Stomach smooth muscle (tissue), 2 donors: Measurements from ENCODE around the gene SHC4.

Experiments
- H3K27ac ChIP-seq: one replicate; pipeline ENCODE4 v1.7.0; 2013; ENCODE audit warnings: mild to moderate bottlenecking, low read length, inconsistent platforms
- H3K27me3 ChIP-seq, 2 donors: one replicate each; pipeline ENCODE4 v1.7.0; 2013; ENCODE audit warnings: low read length in 2 of 2; ENCODE audit not compliant: insufficient read depth in 2 of 2, control insufficient read depth in 1 of 2
- H3K36me3 ChIP-seq, 2 donors: one replicate each; pipeline ENCODE4 v1.7.0; 2013; ENCODE audit warnings: low read length in 2 of 2; ENCODE audit not compliant: control insufficient read depth in 2 of 2, insufficient read depth in 2 of 2
- H3K4me1 ChIP-seq: one replicate; pipeline ENCODE4 v1.7.0; 2013; ENCODE audit warnings: low read length; ENCODE audit not compliant: control insufficient read depth, insufficient read depth
- H3K4me3 ChIP-seq, 2 donors: one replicate each; pipeline ENCODE4 v1.7.0; 2013; ENCODE audit warnings: low read length in 2 of 2
- H3K9ac ChIP-seq, 2 donors: one replicate each; pipeline ENCODE4 v1.7.0; 2013; ENCODE audit warnings: low read length in 2 of 2, mild to moderate bottlenecking in 1 of 2
- H3K9me3 ChIP-seq, 2 donors: one replicate each; pipeline ENCODE4 v1.7.0; 2013; ENCODE audit warnings: low read length in 2 of 2; ENCODE audit not compliant: control insufficient read depth in 2 of 2
- donor health status: healthy.
- donor health status: Pancreatic carcinoma.

SHC4 gene

DNA sequence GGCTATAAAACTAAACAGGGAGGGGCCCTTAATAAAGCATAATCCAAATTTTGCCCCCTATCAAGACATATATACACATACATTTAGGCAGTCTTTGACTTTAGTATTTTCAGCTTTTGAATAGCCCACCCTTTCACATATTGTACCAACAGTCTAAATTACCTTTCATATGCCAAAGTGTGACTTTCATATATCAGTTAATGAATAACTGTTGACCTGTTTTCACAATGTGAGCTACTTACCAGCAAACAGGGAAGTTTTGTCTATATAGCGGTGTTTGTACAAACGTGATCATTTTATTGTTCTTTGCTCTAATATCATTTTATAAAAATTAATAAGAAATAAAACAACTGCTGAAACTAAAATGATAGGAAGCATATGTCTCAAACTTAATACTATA lies 180.8 kb downstream of the SHC4 start:
- no peak overlapping the region for H3K27ac ChIP-seq
- H3K9me3 ChIP-seq, result no peaks in the 10 kb centered on the region
- H3K9ac ChIP-seq, result no peak overlapping the region
- no peak overlapping the region for H3K4me3 ChIP-seq
- H3K36me3 ChIP-seq, result no peaks in the 10 kb centered on the region
- no peaks in the 10 kb centered on the region for H3K4me1 ChIP-seq
- H3K27me3 ChIP-seq, result no peaks in the 10 kb centered on the region

- no peak overlapping the region for H3K4me3 ChIP-seq
- H3K9me3 ChIP-seq, result no peaks in the 10 kb centered on the region
- H3K36me3 ChIP-seq, result no peaks in the 10 kb centered on the region
- no peaks in the 10 kb centered on the region for H3K27me3 ChIP-seq
- H3K9ac ChIP-seq, result no peak overlapping the region
- no peaks in the 10 kb centered on the region for H3K4me1 ChIP-seq
- H3K27ac ChIP-seq, result no peak overlapping the region
Observed at GRCh38 chr15:48781481-48782081, 182.1 kb downstream of the SHC4 start.

- H3K27ac ChIP-seq, result no peak overlapping the region
- H3K9me3 ChIP-seq, result no peaks in the 10 kb centered on the region
- no peaks in the 10 kb centered on the region for H3K36me3 ChIP-seq
- H3K27me3 ChIP-seq, result no peaks in the 10 kb centered on the region
- no peak overlapping the region for H3K9ac ChIP-seq
- H3K4me1 ChIP-seq, result no peaks in the 10 kb centered on the region
- no peak overlapping the region for H3K4me3 ChIP-seq
Observed at GRCh38 chr15:48781017-48781416, 182.7 kb downstream of the SHC4 start.

- no peak overlapping the region for H3K9ac ChIP-seq
- no peaks in the 10 kb centered on the region for H3K9me3 ChIP-seq
- H3K4me1 ChIP-seq, result no peaks in the 10 kb centered on the region
- no peaks in the 10 kb centered on the region for H3K27me3 ChIP-seq
- H3K36me3 ChIP-seq, result no peaks in the 10 kb centered on the region
- no peak overlapping the region for H3K27ac ChIP-seq
- H3K4me3 ChIP-seq, result no peak overlapping the region
Observed at GRCh38 chr15:48778331-48778730, 185.4 kb downstream of the SHC4 start.

DNA sequence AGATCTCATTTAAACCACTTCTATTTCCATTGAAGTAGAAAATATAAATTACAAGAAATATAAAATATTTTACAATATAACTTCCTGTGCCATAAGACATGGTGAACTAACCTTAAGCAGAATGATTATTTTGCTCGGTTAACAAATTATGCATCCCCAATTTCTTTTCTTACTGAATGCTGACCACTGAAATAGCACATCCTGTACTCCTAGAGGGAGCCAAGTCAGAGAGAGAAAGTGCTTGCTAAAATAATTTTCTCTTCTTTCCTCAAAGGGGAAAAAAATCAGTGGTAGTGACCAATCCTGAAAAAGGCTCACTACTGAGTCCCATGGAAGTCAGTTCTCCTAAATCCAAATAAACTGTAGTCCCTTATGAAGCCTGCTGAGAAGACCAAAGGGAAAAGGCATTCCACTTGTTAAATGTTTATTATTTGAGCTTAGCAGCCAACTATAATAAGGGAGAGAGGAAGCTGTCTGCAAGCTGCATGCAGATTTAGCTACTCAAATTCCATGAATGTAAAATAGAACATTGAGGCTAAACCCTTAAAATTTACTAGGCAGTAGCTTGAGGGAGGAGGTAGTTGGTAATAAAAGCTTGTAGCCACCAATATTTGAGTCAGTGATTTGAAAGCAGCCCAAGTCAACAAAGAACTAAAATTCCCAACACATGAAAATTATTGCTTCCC lies 185.9 kb downstream of the SHC4 start:
- Histone ChIP-seq H3K36me3 (no peaks in the 10 kb centered on the region), H3K4me3 (no peak overlapping the region), H3K9me3 (no peaks in the 10 kb centered on the region), H3K27ac (no peak overlapping the region), H3K27me3 (no peaks in the 10 kb centered on the region), H3K4me1 (no peaks in the 10 kb centered on the region), H3K9ac (no peak overlapping the region)

GRCh38 chr15:48775546-48775945 lies 188.2 kb downstream of the SHC4 start:
- H3K9me3 ChIP-seq, result no peaks in the 10 kb centered on the region
- H3K4me3 ChIP-seq, result no peak overlapping the region
- H3K36me3 ChIP-seq, result no peaks in the 10 kb centered on the region
- H3K4me1 ChIP-seq, result no peaks in the 10 kb centered on the region
- no peak overlapping the region for H3K27ac ChIP-seq
- no peaks in the 10 kb centered on the region for H3K27me3 ChIP-seq
- H3K9ac ChIP-seq, result no peak overlapping the region

- Histone ChIP-seq H3K36me3 (no peaks in the 10 kb centered on the region), H3K4me1 (no peaks in the 10 kb centered on the region), H3K9me3 (no peaks in the 10 kb centered on the region), H3K27ac (no peak overlapping the region), H3K27me3 (no peaks in the 10 kb centered on the region), H3K4me3 (no peak overlapping the region), H3K9ac (no peak overlapping the region)
Observed at GRCh38 chr15:48774484-48774883, 189.2 kb downstream of the SHC4 start.
